Naive thymus-derived CD4-positive, alpha-beta T cell (primary cell): Measurements from ENCODE around the gene DCN. TPM values are rescaled to one million over a fixed set of nuclear protein-coding genes. Genes with fewer than 3 reads are reported as not detected.

ENCODE experiments used
- ATAC-seq: fragments of 150-1000 bp; cut with Tn5 transposase; 2 replicates; pipeline ENCODE4 v1.10.0; 2021; ENCODE audit warnings: mild to moderate bottlenecking, moderate library complexity
- CTCF ChIA-PET: fragments of 350-600 bp; sonication (Branson Sonifier 250); formaldehyde crosslinking; loops from one replicate; lab custom pipeline; 2021; ENCODE audit warnings: antibody characterized with exemption; lab: Charles Lee
- POLR2A ChIA-PET: fragments of 350-600 bp; sonication (Branson Sonifier 250); formaldehyde crosslinking; loops from one replicate; lab custom pipeline; 2021; ENCODE audit warnings: antibody characterized with exemption, inconsistent platforms; lab: Charles Lee
- DNase-seq, 9 donors: peaks; one replicate each; pipeline versions ENCODE4 v3.0.0 to v3.0.0-alpha.2; 2020 to 2022; ENCODE audit warnings: mixed read lengths in 1 of 9
- H3K27ac ChIP-seq: one replicate; pipeline ENCODE4 v1.7.0; 2013; ENCODE audit warnings: mild to moderate bottlenecking, low read depth, low read length, moderate library complexity
- H3K27me3 ChIP-seq, 2 donors: one replicate each; pipeline ENCODE4 v1.7.0; 2013; ENCODE audit warnings: low read length in 2 of 2, mild to moderate bottlenecking in 2 of 2, moderate library complexity in 2 of 2; ENCODE audit not compliant: control insufficient read depth in 2 of 2, insufficient read depth in 2 of 2
- H3K36me3 ChIP-seq, 3 experiments: 1 replicate in 2 of 3; 2 replicates in 1 of 3; pipeline ENCODE4 v1.7.0; 2013; ENCODE audit warnings: low read length in 3 of 3, mild to moderate bottlenecking in 3 of 3, moderate library complexity in 1 of 3; ENCODE audit not compliant: insufficient read depth in 3 of 3, control insufficient read depth in 2 of 3
- H3K4me1 ChIP-seq, 2 donors: one replicate each; pipeline ENCODE4 v1.7.0; 2013; ENCODE audit warnings: low read length in 2 of 2, mild to moderate bottlenecking in 2 of 2, moderate library complexity in 1 of 2; ENCODE audit not compliant: control insufficient read depth in 2 of 2, insufficient read depth in 2 of 2
- H3K4me3 ChIP-seq: 2 replicates; pipeline ENCODE4 v1.7.0; 2013; ENCODE audit warnings: mild to moderate bottlenecking, low read length
- H3K9me3 ChIP-seq, 3 experiments: 1 replicate in 2 of 3; 2 replicates in 1 of 3; pipeline ENCODE4 v1.7.0; 2013; ENCODE audit warnings: low read length in 3 of 3; ENCODE audit not compliant: control insufficient read depth in 2 of 3
- H3K27ac Mint-ChIP-seq, 9 donors: one replicate each; pipeline ENCODE4 v1.8.0; 2020 to 2022; ENCODE audit warnings: mixed read lengths in 9 of 9, mild to moderate bottlenecking in 8 of 9, moderate library complexity in 5 of 9, inconsistent platforms in 2 of 9
- H3K27me3 Mint-ChIP-seq, 5 donors: one replicate each; pipeline ENCODE4 v1.8.0; 2021 to 2022; ENCODE audit warnings: mixed read lengths in 5 of 5, mild to moderate bottlenecking in 1 of 5
- H3K36me3 Mint-ChIP-seq, 5 donors: one replicate each; pipeline ENCODE4 v1.8.0; 2020 to 2022; ENCODE audit warnings: mixed read lengths in 5 of 5, mild to moderate bottlenecking in 3 of 5, inconsistent platforms in 1 of 5
- H3K4me1 Mint-ChIP-seq, 7 donors: one replicate each; pipeline ENCODE4 v1.8.0; 2020 to 2022; ENCODE audit warnings: mixed read lengths in 7 of 7, mild to moderate bottlenecking in 3 of 7, inconsistent platforms in 1 of 7
- H3K4me3 Mint-ChIP-seq, 10 donors: one replicate each; pipeline ENCODE4 v1.8.0; 2020 to 2022; ENCODE audit warnings: mild to moderate bottlenecking in 10 of 10, mixed read lengths in 10 of 10, moderate library complexity in 6 of 10, inconsistent platforms in 2 of 10
- H3K9me3 Mint-ChIP-seq, 11 donors: one replicate each; pipeline ENCODE4 v1.8.0; 2020 to 2022; ENCODE audit warnings: mixed read lengths in 11 of 11, mild to moderate bottlenecking in 4 of 11, inconsistent platforms in 1 of 11, moderate library complexity in 1 of 11
- intact Hi-C, 2 donors: fragments of 100-400 bp; cut with micrococcal nuclease; formaldehyde crosslinking; loops; one replicate each; pipeline ENCODE4 v1.15.1; 2023
- polyA plus RNA-seq, 2 donors: library from polyadenylated mRNA; unstranded; fragments of 300-500 nt; fragmentation: Illumina TruSeq; gene quantifications; one replicate each; pipeline ENCODE4 v1.2.3, GENCODE V29; 2021
- total RNA-seq, 6 experiments: library from RNA in 5 of 6; stranded (reverse) in 5 of 6; gene quantifications; 1 replicate in 5 of 6; 2 replicates in 1 of 6; pipeline ENCODE4 v1.2.3 and lab custom pipeline; 2021 to 2026

DCN gene
- total and polyA plus RNA-seq, 7 experiments from 2014 or later: 0.69 TPM; not detected in 6

DNA sequence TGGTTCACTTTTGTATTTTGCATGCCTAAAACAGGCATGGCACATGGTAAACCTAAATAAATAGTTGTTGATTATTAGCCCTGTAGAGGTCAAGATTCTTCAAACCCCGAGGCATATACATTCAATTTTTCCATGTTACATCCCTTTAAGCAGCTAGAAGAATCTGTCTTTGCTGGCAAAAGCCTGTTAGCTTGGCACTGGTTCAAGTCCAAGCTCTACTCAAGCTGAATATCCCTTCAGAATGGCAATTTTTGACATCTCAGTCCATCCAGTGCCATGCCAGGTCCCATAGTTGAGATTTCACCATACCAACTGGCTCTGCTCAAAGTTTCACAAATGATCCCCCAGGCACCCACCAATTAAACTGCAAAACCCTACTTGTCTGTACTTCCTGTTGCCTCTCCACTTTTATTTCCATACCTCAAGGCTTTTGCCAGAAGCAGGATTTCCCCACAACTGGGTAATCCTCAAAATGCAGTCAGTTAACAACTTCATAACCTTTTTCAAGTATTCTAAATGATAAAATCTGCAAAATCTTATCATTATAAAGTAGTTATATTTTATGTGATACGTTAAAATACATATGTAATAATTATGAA lies 9.0 kb upstream of the DCN start:
- Histone ChIP-seq H3K9me3 (no peaks in the 10 kb centered on the region), H3K36me3 (no peaks in the 10 kb centered on the region), H3K27me3 (no peaks in the 10 kb centered on the region), H3K4me1 (no peaks in the 10 kb centered on the region), H3K4me3 (no peak overlapping the region), H3K27ac (no peak overlapping the region)
- ATAC-seq: no peak
- ChIA-PET POLR2A (no interaction called here), CTCF (no interaction called here)
- DNase-seq: no peak
- H3K27ac Mint-ChIP-seq: no peak overlapping the region
- peaks cover 0 to 2% (median 0%) of the 10 kb centered on the region in 5 donors for H3K36me3 Mint-ChIP-seq
- intact Hi-C loops: no loop called here
- peaks cover 0 to 14% (median 6%) of the 10 kb centered on the region in 5 donors for H3K27me3 Mint-ChIP-seq
- no peak overlapping the region for H3K4me3 Mint-ChIP-seq
- peaks cover 0 to 1% (median 0%) of the 10 kb centered on the region in 7 donors for H3K4me1 Mint-ChIP-seq
- peaks cover 0 to 16% (median 7%) of the 10 kb centered on the region in 11 donors for H3K9me3 Mint-ChIP-seq

DNA sequence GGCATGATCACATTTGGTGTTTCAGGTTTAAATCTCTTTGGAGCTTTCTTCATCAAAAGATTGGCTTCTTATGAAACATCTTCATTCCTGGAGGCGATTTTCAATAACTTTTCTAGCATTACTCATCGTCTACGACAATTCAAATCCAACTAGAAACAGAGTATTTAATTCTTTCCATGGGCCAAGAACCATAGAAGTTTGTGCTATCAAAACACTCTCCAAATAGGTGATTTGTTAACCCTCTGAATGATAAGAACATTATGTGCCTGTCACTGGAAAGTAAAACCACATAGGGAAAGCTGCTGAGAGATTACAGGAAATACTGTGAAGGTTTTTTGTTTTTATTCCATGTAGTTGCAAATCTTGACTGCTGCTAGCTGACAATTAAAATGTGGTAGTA lies 6.9 kb upstream of the DCN start:
- POLR2A ChIA-PET: no interaction called here
- ATAC-seq: no peak
- DNase-seq: no peak

DNA sequence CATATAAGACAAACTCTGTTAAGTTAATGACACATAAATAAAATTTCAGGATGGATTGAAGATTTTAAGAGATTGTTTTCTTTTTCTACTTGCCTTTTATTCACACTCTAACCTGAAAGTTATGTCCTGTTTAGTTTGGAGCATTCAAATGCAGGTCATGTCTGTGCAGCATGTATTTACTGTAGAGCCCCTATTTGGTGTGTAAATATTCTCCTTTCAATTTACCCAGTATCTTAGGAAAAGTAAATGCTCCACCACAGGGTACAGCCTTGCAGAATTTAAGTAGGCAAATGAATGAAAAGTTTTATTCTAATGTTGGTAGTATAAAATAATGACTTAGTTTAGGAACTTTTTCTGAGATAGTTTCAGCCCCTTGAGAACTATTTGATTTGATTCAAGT lies 6.2 kb upstream of the DCN start:
- no peak overlapping the region for H3K4me3 Mint-ChIP-seq
- H3K9me3 Mint-ChIP-seq: peaks cover 0 to 6% (median 0%) of the 10 kb centered on the region in 11 donors
- H3K27ac Mint-ChIP-seq: no peak overlapping the region
- DNase-seq: no peak
- Histone ChIP-seq H3K9me3 (no peaks in the 10 kb centered on the region), H3K4me3 (no peak overlapping the region), H3K27me3 (no peaks in the 10 kb centered on the region), H3K4me1 (no peaks in the 10 kb centered on the region), H3K27ac (no peak overlapping the region), H3K36me3 (no peaks in the 10 kb centered on the region)
- no peak for ATAC-seq
- CTCF ChIA-PET: no interaction called here
- POLR2A ChIA-PET: no interaction called here
- H3K27me3 Mint-ChIP-seq: peaks cover 0 to 19% (median 10%) of the 10 kb centered on the region in 5 donors
- intact Hi-C loops: no loop called here
- H3K4me1 Mint-ChIP-seq: peaks cover 0 to 1% (median 0%) of the 10 kb centered on the region in 7 donors
- H3K36me3 Mint-ChIP-seq: no peaks in the 10 kb centered on the region

More for the DNA sequence above, 6.9 kb upstream of the DCN start:
- Mint-ChIP-seq H3K4me3 (no peak overlapping the region), H3K9me3 (peaks cover 0 to 6% (median 0%) of the 10 kb centered on the region in 11 donors), H3K4me1 (peaks cover 0 to 1% (median 0%) of the 10 kb centered on the region in 7 donors), H3K27ac (no peak overlapping the region), H3K27me3 (peaks cover 0 to 14% (median 6%) of the 10 kb centered on the region in 5 donors), H3K36me3 (no peaks in the 10 kb centered on the region)
- CTCF ChIA-PET: no interaction called here
- H3K27ac ChIP-seq: no peak overlapping the region
- H3K4me3 ChIP-seq: no peak overlapping the region
- intact Hi-C loops: no loop called here
- no peaks in the 10 kb centered on the region for H3K27me3 ChIP-seq
- no peaks in the 10 kb centered on the region for H3K36me3 ChIP-seq
- no peaks in the 10 kb centered on the region for H3K9me3 ChIP-seq
- no peaks in the 10 kb centered on the region for H3K4me1 ChIP-seq

DNA sequence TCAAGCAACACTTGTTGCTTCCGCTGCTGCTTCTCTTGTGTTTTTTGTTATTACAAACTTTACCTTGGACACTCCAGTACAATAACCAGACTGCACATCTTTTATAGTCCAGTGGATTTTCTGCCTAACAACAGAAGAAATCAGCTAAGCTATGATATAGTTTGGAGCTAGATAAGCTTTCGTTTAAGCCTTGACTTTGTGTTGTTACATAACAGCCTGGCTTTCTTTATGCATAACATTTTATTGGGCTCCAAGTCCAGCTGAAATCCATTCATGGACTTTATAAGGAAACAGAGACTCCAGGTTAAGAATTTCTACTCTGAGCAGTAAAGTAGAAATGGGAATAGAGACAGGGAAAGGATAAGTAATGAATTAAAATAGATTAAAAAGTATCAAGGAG lies 3.5 kb upstream of the DCN start:
- Mint-ChIP-seq H3K27me3 (peaks cover 0 to 20% (median 10%) of the 10 kb centered on the region in 5 donors), H3K36me3 (no peaks in the 10 kb centered on the region), H3K4me1 (no peaks in the 10 kb centered on the region), H3K9me3 (no peaks in the 10 kb centered on the region), H3K27ac (no peak overlapping the region), H3K4me3 (no peak overlapping the region)
- Histone ChIP-seq H3K4me1 (no peaks in the 10 kb centered on the region), H3K36me3 (no peaks in the 10 kb centered on the region), H3K4me3 (no peak overlapping the region), H3K27ac (no peak overlapping the region), H3K27me3 (no peaks in the 10 kb centered on the region), H3K9me3 (no peaks in the 10 kb centered on the region)
- ChIA-PET POLR2A (no interaction called here), CTCF (no interaction called here)
- intact Hi-C loops: no loop called here
- DNase-seq (no peak), ATAC-seq (no peak)

DNA sequence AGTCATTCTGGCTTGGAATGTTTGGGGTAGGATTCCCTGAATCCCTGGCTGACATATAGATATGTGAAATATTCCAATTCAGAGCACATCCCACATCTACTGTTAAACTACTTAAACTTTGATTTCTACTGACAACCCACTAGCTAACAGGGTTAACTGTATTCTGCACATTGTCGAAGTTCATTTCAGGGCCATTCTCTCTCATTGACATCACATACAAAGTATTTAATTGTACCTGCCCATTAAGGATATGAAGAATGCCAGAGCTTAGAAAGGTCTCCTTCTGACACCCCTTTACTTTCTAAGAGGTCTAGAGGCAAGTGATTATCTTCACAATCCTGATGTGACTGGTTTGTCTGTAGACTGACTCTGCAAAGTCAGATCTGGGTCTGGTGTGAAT lies 2.8 kb upstream of the DCN start:
- Histone ChIP-seq H3K4me3 (no peak overlapping the region), H3K9me3 (no peaks in the 10 kb centered on the region), H3K36me3 (no peaks in the 10 kb centered on the region), H3K27me3 (no peaks in the 10 kb centered on the region), H3K4me1 (no peaks in the 10 kb centered on the region), H3K27ac (no peak overlapping the region)
- POLR2A ChIA-PET: no interaction called here
- DNase-seq (no peak), ATAC-seq (no peak)
- Mint-ChIP-seq H3K4me3 (no peak overlapping the region), H3K27me3 (peaks cover 0 to 20% (median 10%) of the 10 kb centered on the region in 5 donors), H3K27ac (no peak overlapping the region), H3K36me3 (no peaks in the 10 kb centered on the region), H3K9me3 (no peaks in the 10 kb centered on the region), H3K4me1 (no peaks in the 10 kb centered on the region)
- intact Hi-C loops: no loop called here
- CTCF ChIA-PET: no interaction called here

DNA sequence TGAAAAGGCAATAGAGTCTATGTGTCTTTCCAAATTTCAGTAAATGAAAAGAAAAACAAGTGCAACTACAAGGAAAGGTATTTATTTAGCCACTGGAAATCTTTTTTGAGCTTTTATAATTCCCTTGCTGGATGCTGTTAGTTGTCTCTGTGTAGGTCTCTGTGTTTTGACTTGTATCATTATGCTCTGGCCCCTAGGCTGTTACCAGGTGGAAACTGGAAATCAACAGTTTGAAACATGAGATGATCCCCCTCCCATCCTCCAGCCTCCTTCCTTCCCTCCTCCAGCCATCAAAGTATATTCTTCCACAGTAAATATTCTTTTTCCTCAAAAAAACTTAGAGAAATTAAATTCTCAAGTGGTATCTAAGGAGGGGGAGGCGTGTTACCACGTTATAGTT lies 934 bp upstream of the DCN start:
- ChIA-PET CTCF (no interaction called here), POLR2A (no interaction called here)
- intact Hi-C loops: loop anchor here in 1 of 2 donors (5.0 kb wide), 1 partner anchor 144 kb away; no protein-coding TSS in a partner anchor
- H3K36me3 Mint-ChIP-seq: no peaks in the 10 kb centered on the region
- no peak overlapping the region for H3K4me3 ChIP-seq
- H3K9me3 ChIP-seq: no peaks in the 10 kb centered on the region
- H3K27me3 ChIP-seq: no peaks in the 10 kb centered on the region
- H3K27ac Mint-ChIP-seq: no peak overlapping the region
- DNase-seq: no peak
- H3K9me3 Mint-ChIP-seq: no peaks in the 10 kb centered on the region
- H3K27ac ChIP-seq: no peak overlapping the region
- peaks cover 0 to 20% (median 6%) of the 10 kb centered on the region in 5 donors for H3K27me3 Mint-ChIP-seq
- H3K4me1 Mint-ChIP-seq: no peaks in the 10 kb centered on the region
- ATAC-seq: no peak
- H3K4me3 Mint-ChIP-seq: no peak overlapping the region
- H3K36me3 ChIP-seq: no peaks in the 10 kb centered on the region
- no peaks in the 10 kb centered on the region for H3K4me1 ChIP-seq
